H1 (cell line): ENCODE measurements around the gene SDC4. TPM values are rescaled to one million over a fixed set of nuclear protein-coding genes. Genes with fewer than 3 reads are reported as not detected.

Experiments
- ASH2L ChIP-seq: fragments of 200-600, 300-600 bp; sonication (generic); IDR thresholded peaks from one replicate; pipeline ENCODE4 v1.7.1; 2017; ENCODE audit warnings: low read length
- CHD1 ChIP-seq: IDR thresholded peaks from 2 replicates; pipeline ENCODE4 v1.6.1; 2012; ENCODE audit warnings: low read depth, low read length, improper control_type of control experiment
- CHD2 ChIP-seq: IDR thresholded peaks from 2 replicates; pipeline ENCODE4 v1.6.1; 2012; ENCODE audit warnings: low read length, improper control_type of control experiment
- EGR1 ChIP-seq: IDR thresholded peaks from 2 replicates; pipeline ENCODE4 v1.6.1; 2011; ENCODE audit warnings: low read depth, low read length, borderline replicate concordance
- EP300 ChIP-seq, 2 experiments: IDR thresholded peaks; 1 replicate in 1 of 2; 2 replicates in 1 of 2; pipeline ENCODE4 v1.6.1; 2011 to 2012; ENCODE audit warnings: low read depth in 2 of 2, low read length in 2 of 2, mild to moderate bottlenecking in 2 of 2, borderline replicate concordance in 1 of 2, inconsistent platforms in 1 of 2, moderate library complexity in 1 of 2
- GABPA ChIP-seq: IDR thresholded peaks from 2 replicates; pipeline ENCODE4 v1.6.1; 2011; ENCODE audit warnings: mild to moderate bottlenecking, low read length, moderate library complexity, borderline replicate concordance; ENCODE audit not compliant: insufficient read depth
- HDAC2 ChIP-seq, 2 experiments: fragments of 300-600 bp in 1 of 2; sonication (generic) in 1 of 2; IDR thresholded peaks; 2 replicates each; pipeline ENCODE4 v1.6.1; 2011 to 2012; ENCODE audit warnings: low read depth in 2 of 2, low read length in 2 of 2, mild to moderate bottlenecking in 2 of 2, moderate library complexity in 2 of 2, borderline replicate concordance in 1 of 2, inconsistent platforms in 1 of 2
- KDM1A ChIP-seq: fragments of 200-600, 300-600 bp; sonication (generic); IDR thresholded peaks from 2 replicates; pipeline ENCODE4 v1.7.1; 2016; ENCODE audit warnings: mild to moderate bottlenecking, low read length, borderline replicate concordance
- PHF8 ChIP-seq: fragments of 200-600 bp; sonication (generic); conservative IDR thresholded peaks from 2 replicates; pipeline ENCODE4 v1.7.1; 2012; ENCODE audit warnings: low read depth, mild to moderate bottlenecking, inconsistent platforms, low read length, moderate library complexity
- POLR2A ChIP-seq, 2 experiments: IDR thresholded peaks; 1 replicate in 1 of 2; 2 replicates in 1 of 2; pipeline ENCODE4 v1.6.1; 2011; ENCODE audit warnings: low read depth in 2 of 2, low read length in 2 of 2, mild to moderate bottlenecking in 2 of 2; ENCODE audit errors: control extremely low read depth in 1 of 2
- POLR2AphosphoS5 ChIP-seq: IDR thresholded peaks from 2 replicates; pipeline ENCODE4 v1.6.1; 2011; ENCODE audit warnings: low read depth, low read length
- RAD21 ChIP-seq, 2 experiments: IDR thresholded peaks in 1 of 2; conservative IDR thresholded peaks in 1 of 2; 2 replicates each; pipeline ENCODE4 v1.6.1; 2011; ENCODE audit warnings: low read depth in 2 of 2, low read length in 2 of 2, improper control_type of control experiment in 1 of 2, inconsistent platforms in 1 of 2, mild to moderate bottlenecking in 1 of 2, moderate library complexity in 1 of 2
- RBBP5 ChIP-seq: IDR thresholded peaks from 2 replicates; pipeline ENCODE4 v1.7.1; 2012; ENCODE audit warnings: low read depth, mild to moderate bottlenecking, inconsistent platforms, low read length, moderate library complexity, borderline replicate concordance
- RXRA ChIP-seq: IDR thresholded peaks from 2 replicates; pipeline ENCODE4 v1.6.1; 2011; ENCODE audit warnings: low read depth, mild to moderate bottlenecking, low read length, moderate library complexity; ENCODE audit not compliant: insufficient read depth
- SIRT6 ChIP-seq: IDR thresholded peaks from one replicate; pipeline ENCODE4 v1.7.1; 2012; ENCODE audit warnings: low read length, inconsistent platforms
- TAF7 ChIP-seq: optimal IDR thresholded peaks from 2 replicates; pipeline ENCODE3; 2011; ENCODE audit warnings: low read depth, mild to moderate bottlenecking, inconsistent platforms, low read length, moderate library complexity, borderline replicate concordance
- polyA plus RNA-seq, 7 experiments: library from polyadenylated mRNA; depleted of rRNA in 3 of 7; stranded (reverse) in 5 of 7; unstranded in 2 of 7; fragments of >200 nt in 5 of 7; fragments of 200-250 nt in 2 of 7; gene quantifications; 1 replicate in 5 of 7; 2 replicates in 1 of 7; 4 replicates in 1 of 7; pipeline versions ENCODE4 v1.2.1 to v1.2.3, GENCODE V29; 2011 to 2013; ENCODE audit warnings: missing spikeins in 2 of 7, mixed read lengths in 2 of 7
- total RNA-seq: library from RNA; stranded (reverse); fragmentation: NEBNext Ultra II Directional; extraction: Animal tissue kit (Norgen Biotek cat#: 25700); gene quantifications from 2 replicates; pipeline ENCODE4 v1.2.1, GENCODE V29; 2021
- TF ChIP-seq, protein P1 (sequence below): IDR thresholded peaks from 2 replicates; pipeline ENCODE4 v1.6.1; 2012; ENCODE audit warnings: inconsistent platforms
- TF ChIP-seq, protein P2 (sequence below), 3 experiments: IDR thresholded peaks; 1 replicate in 2 of 3; 2 replicates in 1 of 3; pipeline versions ENCODE4 v1.5.1 to v1.6.1; 2011; ENCODE audit warnings: low read length in 3 of 3, mild to moderate bottlenecking in 3 of 3, inconsistent platforms in 2 of 3, low read depth in 1 of 3, moderate library complexity in 1 of 3; ENCODE audit not compliant: insufficient read depth in 1 of 3; ENCODE audit errors: control extremely low read depth in 1 of 3
- TF ChIP-seq, protein P3 (sequence below): IDR thresholded peaks from 2 replicates; pipeline ENCODE4 v1.6.1; 2012; ENCODE audit warnings: inconsistent platforms

Gene SDC4
- total and polyA plus RNA-seq, 2 of the 8 experiments (the other 6 are each of a cell fraction or from before 2014, with no cell fraction given), result 34.6 to 60.2 TPM

DNA sequence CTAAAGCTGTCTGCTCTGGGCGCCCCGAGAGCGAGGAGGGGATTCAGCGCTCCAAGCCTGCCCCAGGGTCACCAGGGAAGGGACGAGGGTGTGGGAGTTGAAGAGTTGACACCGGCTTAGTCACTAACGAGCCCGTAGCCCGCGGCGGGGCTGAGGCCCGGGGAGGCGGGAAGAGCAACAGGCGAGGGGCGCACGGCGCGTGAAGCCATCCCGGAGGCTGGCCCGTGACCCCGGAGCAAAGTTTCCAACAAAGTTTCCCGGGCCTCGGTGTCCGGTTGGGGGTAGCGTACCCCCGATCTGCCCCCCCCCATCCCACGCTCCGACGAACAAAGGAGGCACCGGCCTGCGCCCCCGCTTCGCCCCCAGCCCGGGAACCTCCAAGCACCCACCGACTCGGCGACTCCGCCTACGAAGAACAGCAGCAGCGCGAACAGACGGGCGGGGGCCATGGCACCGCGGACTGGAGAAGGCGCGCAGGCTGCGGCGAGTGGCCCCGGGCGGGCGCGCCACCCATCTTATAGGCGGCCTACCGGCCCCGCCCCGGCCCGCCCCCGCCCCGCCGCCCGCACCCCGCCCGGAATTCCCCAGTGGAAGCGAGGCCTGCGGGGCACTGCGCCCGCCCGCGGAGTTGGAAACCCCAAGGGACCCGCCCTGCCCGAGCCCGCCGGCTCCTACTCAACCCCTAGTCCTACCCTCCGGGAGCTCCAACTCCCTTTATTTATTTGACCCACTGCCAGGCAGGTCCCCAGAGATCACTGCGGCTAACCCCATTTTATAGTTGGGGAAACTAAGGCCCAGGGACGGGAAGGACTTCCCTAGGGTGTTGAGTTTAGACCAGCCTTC lies at the start of gene SDC4 (continued):
- TF ChIP-seq GABPA (no peak), CHD1 (no peak), CHD2 (no peak), PHF8 (peak; percentile 78), TAF7 (peak; percentile 88), ASH2L (peak; percentile 44), RXRA (no peak), EGR1 (peak; percentile 28; the same call in 1 of the 2 replicates), EP300 (IDR thresholded peaks at IDR 0.05; ENCODE audit: borderline replicate concordance in 1 of 2, low read depth in 2 of 2, low read length in 2 of 2) (no peak), POLR2A (IDR thresholded peaks at IDR 0.05; ENCODE audit: control extremely low read depth in 1 of 2, low read depth in 2 of 2, low read length in 2 of 2) (peak; percentile 96), HDAC2 (IDR thresholded peaks at IDR 0.05; ENCODE audit: borderline replicate concordance in 1 of 2, low read depth in 2 of 2, low read length in 2 of 2) (peak in 1 of 2 experiments; percentile 77; a peak in 2 of 4 replicates), KDM1A (peak; percentile 95), RBBP5 (peak; percentile 47; the same call in 1 of the 2 replicates), RAD21 (IDR thresholded peaks at IDR 0.05 in 1 of 2, conservative IDR thresholded peaks at IDR 0.05 in 1 of 2; ENCODE audit: low read depth in 2 of 2, low read length in 2 of 2) (no peak), SIRT6 (no peak), POLR2AphosphoS5 (peak; percentile 98)
- TF ChIP-seq, protein P1, sequence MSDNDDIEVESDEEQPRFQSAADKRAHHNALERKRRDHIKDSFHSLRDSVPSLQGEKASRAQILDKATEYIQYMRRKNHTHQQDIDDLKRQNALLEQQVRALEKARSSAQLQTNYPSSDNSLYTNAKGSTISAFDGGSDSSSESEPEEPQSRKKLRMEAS, result peak; percentile 21; the same call in 1 of the 2 replicates
- TF ChIP-seq, protein P2, sequence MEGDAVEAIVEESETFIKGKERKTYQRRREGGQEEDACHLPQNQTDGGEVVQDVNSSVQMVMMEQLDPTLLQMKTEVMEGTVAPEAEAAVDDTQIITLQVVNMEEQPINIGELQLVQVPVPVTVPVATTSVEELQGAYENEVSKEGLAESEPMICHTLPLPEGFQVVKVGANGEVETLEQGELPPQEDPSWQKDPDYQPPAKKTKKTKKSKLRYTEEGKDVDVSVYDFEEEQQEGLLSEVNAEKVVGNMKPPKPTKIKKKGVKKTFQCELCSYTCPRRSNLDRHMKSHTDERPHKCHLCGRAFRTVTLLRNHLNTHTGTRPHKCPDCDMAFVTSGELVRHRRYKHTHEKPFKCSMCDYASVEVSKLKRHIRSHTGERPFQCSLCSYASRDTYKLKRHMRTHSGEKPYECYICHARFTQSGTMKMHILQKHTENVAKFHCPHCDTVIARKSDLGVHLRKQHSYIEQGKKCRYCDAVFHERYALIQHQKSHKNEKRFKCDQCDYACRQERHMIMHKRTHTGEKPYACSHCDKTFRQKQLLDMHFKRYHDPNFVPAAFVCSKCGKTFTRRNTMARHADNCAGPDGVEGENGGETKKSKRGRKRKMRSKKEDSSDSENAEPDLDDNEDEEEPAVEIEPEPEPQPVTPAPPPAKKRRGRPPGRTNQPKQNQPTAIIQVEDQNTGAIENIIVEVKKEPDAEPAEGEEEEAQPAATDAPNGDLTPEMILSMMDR (IDR thresholded peaks at IDR 0.05; ENCODE audit: control extremely low read depth in 1 of 3, insufficient read depth in 1 of 3, low read depth in 1 of 3, low read length in 3 of 3), result no peak
- TF ChIP-seq, protein P3, sequence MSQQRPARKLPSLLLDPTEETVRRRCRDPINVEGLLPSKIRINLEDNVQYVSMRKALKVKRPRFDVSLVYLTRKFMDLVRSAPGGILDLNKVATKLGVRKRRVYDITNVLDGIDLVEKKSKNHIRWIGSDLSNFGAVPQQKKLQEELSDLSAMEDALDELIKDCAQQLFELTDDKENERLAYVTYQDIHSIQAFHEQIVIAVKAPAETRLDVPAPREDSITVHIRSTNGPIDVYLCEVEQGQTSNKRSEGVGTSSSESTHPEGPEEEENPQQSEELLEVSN, result 0 out of 2 replicates have a peak, but pooled peaks have one; percentile 30
